HG03558 (cell line): ENCODE results near the gene MTPN.

Experiments used
- ATAC-seq: cut with Tn5 transposase; IDR thresholded peaks from one replicate; pipeline ENCODE4 v1.9.1; 2021; ENCODE audit warnings: moderate number of reproducible peaks; ENCODE audit not compliant: unreplicated experiment; ENCODE audit errors: extremely low read depth

Gene MTPN

GRCh38 chr7:135899458-135900064 is 77.6 kb downstream of the MTPN start:
- no peak for ATAC-seq

- no peak for ATAC-seq
These were observed 78.9 kb downstream of the MTPN start for GRCh38 chr7:135898226-135898625.

- ATAC-seq: no peak
These were observed 82.3 kb downstream of the MTPN start for GRCh38 chr7:135894816-135895215.

GRCh38 chr7:135889823-135890222 is 87.3 kb downstream of the MTPN start:
- ATAC-seq: no peak

- ATAC-seq: no peak
These were observed 88.4 kb downstream of the MTPN start for GRCh38 chr7:135888740-135889139.

- no peak for ATAC-seq
These were observed 90.6 kb downstream of the MTPN start for GRCh38 chr7:135886345-135887132.

GRCh38 chr7:135884495-135885232 is 92.5 kb downstream of the MTPN start:
- ATAC-seq: no peak

- ATAC-seq: no peak
These were observed 97.9 kb downstream of the MTPN start for GRCh38 chr7:135879233-135879632.

- no peak for ATAC-seq
These were observed 98.9 kb downstream of the MTPN start for GRCh38 chr7:135878284-135878683.

- ATAC-seq: no peak
These were observed 99.4 kb downstream of the MTPN start for GRCh38 chr7:135877805-135878204.
